BJ (cell line): Measurements from ENCODE around the gene UGGT1. TPM values are rescaled to one million over a fixed set of nuclear protein-coding genes. Genes with fewer than 3 reads are reported as not detected.

Experiments
- CTCF ChIA-PET: fragments of 350-600 bp; formaldehyde crosslinking; extraction: SDS; loops from one replicate; lab custom pipeline; 2021; ENCODE audit warnings: antibody characterized with exemption, inconsistent platforms; lab: Yijun Ruan, JAX
- POLR2A ChIA-PET: fragments of 300-600 bp; sonication (Branson Sonifier 250); formaldehyde crosslinking; extraction: SDS; loops from one replicate; lab custom pipeline; 2021; ENCODE audit warnings: antibody characterized with exemption; lab: Charles Lee
- DNase-seq: peaks from one replicate; pipeline ENCODE4 v3.0.0-alpha.2; 2011; ENCODE audit warnings: low read depth
- H3K27me3 ChIP-seq: 2 replicates; pipeline ENCODE4 v1.6.0; 2011; ENCODE audit warnings: low read length; ENCODE audit not compliant: control insufficient read depth, insufficient read depth
- H3K36me3 ChIP-seq: 2 replicates; pipeline ENCODE4 v1.5.1; 2011; ENCODE audit warnings: low read length; ENCODE audit not compliant: control insufficient read depth, insufficient read depth
- H3K4me3 ChIP-seq: 2 replicates; pipeline ENCODE4 v1.5.1; 2011; ENCODE audit warnings: low read depth, mild to moderate bottlenecking, control low read depth, low read length
- CTCF ChIP-seq: IDR thresholded peaks from 2 replicates; pipeline ENCODE4 v1.5.1; 2011; ENCODE audit warnings: low read depth, mild to moderate bottlenecking, control low read depth, inconsistent platforms, low read length, moderate library complexity; ENCODE audit not compliant: insufficient read depth
- polyA plus RNA-seq: library from polyadenylated mRNA; depleted of rRNA; stranded (reverse); fragments of >200 nt; gene quantifications from 2 replicates; pipeline ENCODE4 v1.2.3, GENCODE V29; 2011

Gene UGGT1
- polyA plus RNA-seq, 1 experiment = 28.6 TPM

GRCh38 chr2:128217671-128218070, 126.7 kb downstream of the UGGT1 start:
- Histone ChIP-seq H3K4me3 (no peak overlapping the region), H3K27me3 (peaks cover 3% of the 10 kb centered on the region; the same call in 1 of the 2 replicates), H3K36me3 (no peaks in the 10 kb centered on the region)
- TF ChIP-seq CTCF = no peak
- POLR2A ChIA-PET = no interaction called here
- DNase-seq = no peak
- CTCF ChIA-PET = interaction anchor here (0.6 to 1.0 kb wide), 2 partner anchors 15 to 39 kb away, joined by 3 read pairs; no protein-coding TSS in a partner anchor

GRCh38 chr2:128219891-128220290, 128.9 kb downstream of the UGGT1 start:
- Histone ChIP-seq H3K27me3 (peaks cover 3% of the 10 kb centered on the region; the same call in 1 of the 2 replicates), H3K4me3 (no peak overlapping the region), H3K36me3 (no peaks in the 10 kb centered on the region)
- ChIA-PET CTCF (no interaction called here), POLR2A (no interaction called here)
- DNase-seq = no peak
- TF ChIP-seq CTCF = no peak

DNA sequence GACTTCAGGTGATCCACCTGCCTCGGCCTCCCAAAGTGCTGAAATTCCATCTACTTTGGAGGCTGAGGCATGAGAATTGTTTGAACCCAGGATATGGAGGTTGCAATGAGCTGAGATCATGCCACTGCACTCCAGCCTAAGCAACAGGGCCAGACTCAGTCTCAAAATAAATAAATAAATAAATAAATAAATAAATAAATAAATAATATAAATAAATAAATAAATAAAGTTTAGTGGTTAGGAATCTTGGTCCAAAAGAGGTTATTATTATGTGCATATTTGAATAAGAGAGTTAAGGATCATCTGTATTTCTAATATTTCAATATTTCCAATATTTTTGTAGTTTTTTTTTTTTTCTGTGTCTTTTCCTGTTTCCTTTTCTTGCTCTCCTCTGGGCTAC, 136.9 kb downstream of the UGGT1 start:
- Histone ChIP-seq H3K27me3 (peaks cover 3% of the 10 kb centered on the region; the same call in 1 of the 2 replicates), H3K4me3 (no peak overlapping the region), H3K36me3 (no peaks in the 10 kb centered on the region)
- CTCF ChIA-PET = no interaction called here
- DNase-seq = no peak
- POLR2A ChIA-PET = no interaction called here
- no peak for TF ChIP-seq CTCF

DNA sequence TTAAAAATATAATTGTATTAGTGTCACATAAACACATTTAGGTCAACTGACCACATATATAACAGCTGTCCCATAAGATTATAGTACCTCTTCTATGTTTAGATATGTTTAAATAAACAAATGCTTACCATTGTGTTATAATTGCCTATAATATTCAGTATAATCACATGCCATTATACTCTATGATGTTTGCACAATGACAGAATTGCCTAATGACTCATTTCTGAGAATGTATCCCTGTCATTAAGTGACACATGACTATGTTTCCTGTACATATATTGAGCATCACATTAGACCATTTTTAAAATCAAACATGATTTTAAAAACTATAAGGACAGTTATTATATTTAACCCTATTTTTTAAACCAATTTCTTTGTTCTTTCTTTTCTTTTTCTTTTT, 137.9 kb downstream of the UGGT1 start:
- TF ChIP-seq CTCF = no peak
- ChIA-PET CTCF (no interaction called here), POLR2A (no interaction called here)
- DNase-seq = no peak
- peaks cover 3% of the 10 kb centered on the region; the same call in 1 of the 2 replicates for H3K27me3 ChIP-seq
- H3K4me3 ChIP-seq = no peak overlapping the region
- no peaks in the 10 kb centered on the region for H3K36me3 ChIP-seq

- peak; percentile 98 for TF ChIP-seq CTCF
- Histone ChIP-seq H3K36me3 (no peaks in the 10 kb centered on the region), H3K4me3 (peak overlapping the region; percentile 64), H3K27me3 (peaks cover 6% of the 10 kb centered on the region)
- ChIA-PET CTCF (interaction anchor here (0.7 to 1.4 kb wide), 8 partner anchors 10 to 84 kb away, joined by 3 to 5 read pairs (median 3); no protein-coding TSS in a partner anchor), POLR2A (no interaction called here)
- no peak for DNase-seq
Observed at GRCh38 chr2:128232965-128233789, 142.2 kb downstream of the UGGT1 start.
